Right hindlimb (tissue), 1 donor: Measurements from ENCODE around the gene CSNK1A1L.

Experiments used
- DNase-seq: peaks from one replicate; pipeline ENCODE4 v3.0.0-alpha.2; 2018

Gene CSNK1A1L

DNA sequence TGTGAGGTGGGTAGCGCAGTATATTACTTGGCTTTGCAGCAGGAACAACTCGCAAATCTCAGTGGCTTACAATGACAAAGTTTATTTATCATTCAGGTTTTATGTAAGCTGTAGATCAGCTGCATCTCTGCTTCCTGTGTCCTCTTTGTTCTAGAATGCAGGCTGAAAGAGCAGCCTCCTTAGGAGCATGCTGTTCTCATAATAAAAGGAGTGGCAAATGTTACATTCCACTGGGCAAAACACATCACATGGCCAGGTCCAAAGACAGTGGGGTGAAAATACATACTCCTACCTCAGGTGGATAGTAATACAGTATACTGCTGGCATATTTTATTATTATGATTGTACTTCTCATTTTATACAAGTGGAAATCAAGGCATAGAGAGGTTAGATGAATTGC, 1.2 kb upstream of the CSNK1A1L start:
- no peak for DNase-seq

GRCh38 chr13:37102896-37103295, 2.6 kb downstream of the CSNK1A1L start:
- no peak for DNase-seq

DNA sequence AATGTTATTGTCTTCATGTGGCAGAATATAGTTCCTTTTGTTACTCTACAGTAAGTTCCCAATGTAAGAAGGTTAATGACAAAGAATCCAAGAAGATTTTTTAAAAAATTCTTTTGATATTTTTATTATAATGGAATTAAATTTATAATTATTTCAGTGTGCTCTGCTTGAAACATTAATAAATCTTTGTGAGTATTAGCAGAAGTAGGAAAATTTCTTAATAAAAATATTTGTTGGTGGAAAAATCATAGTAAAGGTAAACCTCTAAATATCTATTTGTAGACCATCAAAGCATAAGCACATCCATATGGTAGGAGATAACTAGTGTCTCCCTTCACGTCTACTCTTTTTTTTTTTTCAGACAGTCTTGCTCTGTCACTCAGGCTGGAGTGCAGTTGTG, 4.3 kb downstream of the CSNK1A1L start:
- no peak for DNase-seq

DNA sequence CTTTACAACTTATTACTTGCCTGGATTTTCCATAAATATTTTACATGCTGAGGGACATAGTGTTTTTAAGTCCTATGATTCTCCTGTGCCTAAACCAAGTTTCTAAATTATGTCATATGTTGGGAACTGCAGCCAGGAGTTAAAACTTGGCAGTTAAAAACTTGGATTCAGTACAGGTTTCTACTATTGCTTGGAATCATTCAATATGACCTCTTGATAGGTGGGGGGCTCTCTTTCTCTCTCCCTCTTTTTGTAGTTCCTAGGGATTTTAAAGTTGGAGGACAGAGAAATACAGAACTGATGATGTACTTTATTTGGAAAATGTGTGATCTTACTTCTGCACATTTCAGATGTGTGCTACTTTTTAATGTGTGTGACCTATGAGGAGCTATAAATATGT, 4.7 kb downstream of the CSNK1A1L start:
- no peak for DNase-seq

GRCh38 chr13:37097076-37097475, 8.4 kb downstream of the CSNK1A1L start:
- no peak for DNase-seq

GRCh38 chr13:37094840-37095239, 10.6 kb downstream of the CSNK1A1L start:
- no peak for DNase-seq

- no peak for DNase-seq
These were observed 11.4 kb downstream of the CSNK1A1L start for GRCh38 chr13:37094099-37094498.

GRCh38 chr13:37091835-37092234, 13.6 kb downstream of the CSNK1A1L start:
- DNase-seq, result no peak

- no peak for DNase-seq
These were observed 14.6 kb downstream of the CSNK1A1L start for GRCh38 chr13:37090912-37091311.

DNA sequence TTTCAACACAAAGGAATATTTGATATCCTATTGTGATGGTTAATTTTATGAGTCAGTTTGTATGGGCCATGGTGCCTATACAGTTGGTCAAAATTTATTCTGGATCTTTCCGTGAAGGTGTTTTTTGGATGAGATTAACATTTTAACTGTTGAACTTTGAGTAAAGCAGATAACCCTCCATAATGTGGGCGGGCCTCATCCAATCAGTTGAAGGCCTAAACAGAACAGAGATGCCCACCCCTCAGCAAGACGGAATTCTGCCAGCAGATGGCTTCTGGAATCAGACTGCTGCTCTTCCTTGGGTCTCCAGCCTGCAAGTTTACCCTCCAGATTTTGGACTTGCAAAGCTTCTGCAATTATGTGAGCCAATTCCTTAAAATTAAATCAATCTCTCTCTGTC, 16.0 kb downstream of the CSNK1A1L start:
- no peak for DNase-seq

DNA sequence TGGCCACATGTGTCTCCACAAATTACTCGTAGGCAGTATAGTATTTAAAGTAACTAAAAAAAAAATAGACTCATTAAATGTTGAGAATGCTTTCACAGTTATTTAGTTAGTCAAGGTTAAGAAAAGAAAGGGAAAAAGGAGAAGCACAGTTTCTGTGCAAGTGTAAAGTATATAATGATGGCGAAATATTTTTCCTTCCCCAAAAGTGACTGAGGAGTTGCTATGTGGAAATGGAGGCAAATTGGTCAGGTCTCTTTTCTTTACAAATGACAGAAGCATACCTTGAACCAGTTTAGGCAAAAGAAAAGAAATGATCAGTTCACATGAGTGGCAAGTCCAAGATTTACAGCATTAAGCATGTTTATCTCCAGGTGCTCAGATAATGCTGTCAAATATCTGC, 18.0 kb downstream of the CSNK1A1L start:
- no peak for DNase-seq

GRCh38 chr13:37085606-37086005, 19.9 kb downstream of the CSNK1A1L start:
- DNase-seq, result no peak

DNA sequence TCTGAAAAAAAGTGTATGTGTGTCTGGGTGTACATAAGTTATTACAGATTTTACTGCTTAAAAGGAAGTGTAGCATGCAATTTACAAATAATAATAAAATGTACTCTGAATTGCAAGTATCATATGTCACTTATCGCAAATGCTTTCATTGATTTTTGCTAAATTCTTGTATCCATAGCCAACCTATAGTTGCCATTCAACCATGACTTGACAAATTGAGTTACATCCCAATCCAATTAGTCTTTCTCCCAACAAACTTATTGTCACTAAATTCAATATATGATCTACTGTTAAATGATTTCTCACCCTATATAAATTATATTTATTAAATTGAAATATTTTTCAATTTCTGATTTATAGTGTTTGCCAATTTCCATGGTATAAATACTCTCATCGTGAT, 28.6 kb downstream of the CSNK1A1L start:
- DNase-seq, result no peak

DNA sequence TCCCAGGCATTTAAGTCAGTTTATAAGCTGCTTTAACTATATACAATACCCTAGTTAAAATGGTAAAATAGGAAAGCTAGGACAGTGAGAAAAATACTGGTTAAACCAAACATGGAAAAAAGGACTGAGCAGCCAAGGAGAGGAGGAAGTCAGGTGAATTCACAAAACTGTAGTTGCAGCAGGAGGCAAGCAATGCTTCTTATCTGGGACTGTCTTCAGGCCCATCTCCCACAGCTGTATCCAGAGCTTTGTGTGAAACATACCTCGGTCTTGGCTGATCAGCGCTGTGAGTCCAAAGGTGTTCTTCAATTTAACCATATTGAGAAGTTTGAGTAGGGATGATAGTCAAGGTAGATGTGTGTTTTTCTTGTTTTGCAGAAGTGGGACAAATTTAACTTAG, 30.3 kb downstream of the CSNK1A1L start:
- DNase-seq, result no peak

- no peak for DNase-seq
These were observed 30.8 kb downstream of the CSNK1A1L start for GRCh38 chr13:37074703-37075102.

DNA sequence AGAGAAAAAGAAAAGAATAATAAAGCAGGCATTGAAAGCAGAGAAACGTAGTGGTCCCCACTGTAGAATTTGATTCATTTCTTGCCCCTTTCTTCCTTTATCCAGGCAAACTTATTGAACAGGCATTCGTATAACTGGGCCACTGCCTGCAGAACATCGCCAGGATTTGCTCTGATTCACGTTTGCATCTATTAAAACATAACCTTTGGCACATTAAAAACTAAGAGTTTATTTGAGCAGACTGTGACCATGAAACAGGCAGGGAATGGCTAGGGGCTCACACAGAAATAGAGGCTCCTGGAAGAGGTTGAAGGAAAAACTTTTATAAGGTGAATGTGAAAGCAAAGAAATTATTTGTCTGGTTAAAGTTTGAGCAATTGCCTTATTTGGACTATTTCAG, 33.4 kb downstream of the CSNK1A1L start:
- DNase-seq, result no peak

DNA sequence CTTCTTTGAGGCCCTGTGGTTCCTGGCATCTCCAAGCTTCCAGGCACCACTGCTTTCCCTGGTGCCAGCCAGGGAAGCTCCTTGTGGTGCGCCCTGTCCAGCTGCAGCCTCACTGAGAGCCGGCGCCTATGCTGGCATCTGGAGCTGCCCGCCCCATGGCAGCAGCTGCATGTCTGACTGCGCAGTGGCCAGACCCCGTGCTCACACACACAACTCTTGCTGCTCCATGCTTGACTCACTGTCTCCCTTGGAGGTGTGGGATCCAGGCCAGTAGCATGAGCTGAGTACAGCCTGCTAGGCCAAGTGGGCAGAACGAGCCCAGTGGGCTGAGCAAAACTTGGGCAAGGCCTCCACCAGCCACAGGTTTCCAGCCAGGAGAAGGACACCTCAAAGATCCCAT, 34.5 kb downstream of the CSNK1A1L start:
- peak; percentile 45 for DNase-seq

DNA sequence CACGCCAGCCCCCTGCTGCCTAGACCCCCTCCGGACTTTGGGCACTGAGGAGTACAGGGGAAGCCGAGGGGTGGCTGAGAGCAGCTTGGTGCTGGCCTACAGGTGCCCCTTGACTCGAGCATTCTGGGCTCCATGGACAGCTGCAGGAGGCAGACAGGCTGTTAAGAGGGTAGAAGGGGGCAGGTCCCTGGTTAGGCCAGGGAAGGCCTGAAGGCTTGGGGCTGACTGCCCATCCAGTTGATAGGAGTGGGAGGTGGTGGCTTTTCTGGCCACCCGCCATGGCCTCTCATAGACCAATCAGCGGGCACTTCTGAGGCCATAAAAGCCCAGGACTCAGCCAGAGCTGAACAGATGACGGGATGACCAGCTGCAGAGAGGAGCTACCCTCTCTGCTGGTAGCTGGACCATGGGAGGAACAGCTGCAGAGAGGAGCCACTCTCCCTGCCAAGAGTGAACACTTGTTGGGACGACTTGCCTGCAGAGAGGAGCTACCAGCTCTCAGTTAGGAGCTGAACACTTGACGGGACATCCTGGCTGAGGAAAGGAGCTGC, 35.2 kb downstream of the CSNK1A1L start:
- no peak for DNase-seq

- no peak for DNase-seq
These were observed 35.8 kb downstream of the CSNK1A1L start for GRCh38 chr13:37069597-37070103.

- no peak for DNase-seq
These were observed 36.5 kb downstream of the CSNK1A1L start for GRCh38 chr13:37068962-37069361.

- DNase-seq, result no peak
These were observed 37.6 kb downstream of the CSNK1A1L start for GRCh38 chr13:37067874-37068273.

GRCh38 chr13:37065890-37066526, 39.5 kb downstream of the CSNK1A1L start:
- DNase-seq, result no peak

DNA sequence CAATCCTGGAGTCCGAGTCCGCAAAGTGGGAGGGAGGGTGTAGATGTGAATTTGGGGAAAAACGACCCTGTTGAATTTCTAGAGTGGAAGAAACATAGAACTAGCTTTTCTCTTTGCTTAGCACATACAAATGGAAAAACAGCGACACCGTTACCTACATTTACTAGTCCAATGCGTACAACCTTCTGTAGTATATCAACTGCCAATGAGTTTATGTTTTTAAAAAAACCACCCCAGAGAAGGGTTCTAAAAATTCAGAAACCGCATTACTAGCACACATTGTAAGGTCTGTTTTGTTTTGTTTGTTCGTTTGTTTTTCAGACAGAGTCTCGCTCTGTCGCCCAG, 45.6 kb downstream of the CSNK1A1L start:
- DNase-seq, result no peak

DNA sequence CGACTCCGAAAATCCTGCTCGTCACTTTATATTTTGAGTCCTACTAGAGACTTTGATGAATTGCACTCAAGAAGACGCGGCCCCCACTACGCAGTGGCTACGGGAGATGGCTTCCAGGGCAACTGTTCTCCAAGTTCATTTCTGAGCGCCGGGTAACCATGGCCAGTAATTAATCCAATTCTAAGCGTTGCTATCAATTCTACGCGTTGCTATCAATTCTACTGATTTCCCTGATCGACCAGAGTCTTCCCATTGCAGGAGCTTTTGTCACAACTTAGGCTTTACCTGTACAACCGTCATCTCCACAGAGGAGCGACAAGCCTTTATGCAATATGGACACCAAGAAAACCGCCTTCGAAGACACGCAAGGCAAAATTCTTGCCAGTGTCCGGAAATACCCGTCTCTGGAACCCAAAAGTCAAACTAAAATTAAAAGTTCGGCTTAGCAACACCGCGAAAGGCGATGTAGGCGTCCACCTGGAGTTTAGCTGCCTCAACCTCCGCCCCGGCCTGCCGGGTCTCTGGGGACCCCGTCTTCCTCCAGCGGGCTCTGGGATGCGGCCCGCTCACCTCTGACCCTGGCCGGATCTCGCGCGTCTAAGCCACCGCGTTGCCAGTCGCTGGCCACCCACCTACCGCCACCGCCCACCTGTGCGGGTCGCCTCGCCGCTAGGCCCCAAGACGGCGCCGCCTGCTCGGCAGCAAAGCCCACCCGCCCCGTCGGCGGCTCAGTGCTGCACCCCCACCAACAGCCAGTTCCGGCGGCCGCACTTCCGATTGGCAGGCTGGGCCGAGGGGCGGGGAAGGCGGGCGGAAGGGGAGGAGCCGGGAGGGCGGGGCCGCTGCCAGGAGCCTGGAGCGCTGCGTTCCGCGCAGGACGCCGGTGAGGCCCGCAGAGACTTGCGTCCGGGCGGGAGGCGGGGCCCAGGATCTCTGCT, 46.3 kb downstream of the CSNK1A1L start, which contains the start of gene SUPT20H:
SUPT20H (minus strand) TSS at position 779 of the 938 bp plus-strand sequence. CDS start 8,198 bp downstream, outside the sequence.
- peak; percentile 97 for DNase-seq
